GM19397 (cell line): ENCODE data around the gene TRMT10B.
"Not testable (repeated sequence)": the region's sequence is repeated elsewhere in the genome, so short reads cannot be mapped to it uniquely, and the experiment has no call there.

ENCODE experiments used
- ATAC-seq: cut with Tn5 transposase; IDR thresholded peaks from one replicate; pipeline ENCODE4 v1.9.1; 2021; ENCODE audit warnings: mild to moderate bottlenecking, moderate library complexity; ENCODE audit not compliant: unreplicated experiment

TRMT10B gene

GRCh38 chr9:37798677-37799076 lies 45.1 kb downstream of the TRMT10B start:
- ATAC-seq, result no peak

DNA sequence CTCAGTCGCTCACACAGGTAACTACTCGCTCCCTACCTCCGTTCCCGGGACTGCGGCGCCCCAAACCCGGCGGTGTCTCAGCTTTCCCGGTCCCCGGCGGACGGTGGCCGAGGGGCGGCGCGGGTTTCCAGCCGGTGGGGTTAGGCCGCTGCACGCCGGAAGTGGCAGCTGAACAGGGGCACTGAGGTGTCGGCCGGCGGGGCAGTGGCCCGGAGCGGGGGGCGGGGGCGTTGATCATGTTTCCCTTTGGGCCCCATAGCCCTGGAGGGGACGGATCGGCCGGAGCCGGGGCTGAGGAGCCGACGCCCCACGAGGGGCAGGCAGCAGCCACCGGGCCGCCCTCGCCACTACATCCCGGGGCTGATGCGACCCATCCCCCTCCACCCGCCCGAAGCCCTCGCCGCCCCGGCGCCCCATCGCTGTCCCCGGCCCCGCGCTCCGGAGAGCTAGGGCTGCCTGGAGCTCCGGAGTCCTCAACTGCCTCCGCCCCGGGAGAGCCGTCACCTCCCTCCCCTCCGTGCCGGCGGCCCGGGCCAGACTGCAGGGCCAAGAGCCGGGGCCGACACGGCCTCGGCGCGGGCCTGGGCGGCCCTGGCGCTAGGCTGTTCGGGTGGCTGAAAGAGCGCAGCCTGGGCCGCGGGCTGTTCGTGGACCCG lies 47.2 kb downstream of the TRMT10B start, which contains the start of gene DCAF10:
TSS of gene DCAF10 (plus strand) at position 167 of the 656 bp plus-strand sequence. CDS start at position 237, 70 bp downstream.
- peak; percentile 73 for ATAC-seq

- ATAC-seq, result peak; percentile 43
These were observed 47.8 kb downstream of the TRMT10B start for GRCh38 chr9:37801287-37801850.

DNA sequence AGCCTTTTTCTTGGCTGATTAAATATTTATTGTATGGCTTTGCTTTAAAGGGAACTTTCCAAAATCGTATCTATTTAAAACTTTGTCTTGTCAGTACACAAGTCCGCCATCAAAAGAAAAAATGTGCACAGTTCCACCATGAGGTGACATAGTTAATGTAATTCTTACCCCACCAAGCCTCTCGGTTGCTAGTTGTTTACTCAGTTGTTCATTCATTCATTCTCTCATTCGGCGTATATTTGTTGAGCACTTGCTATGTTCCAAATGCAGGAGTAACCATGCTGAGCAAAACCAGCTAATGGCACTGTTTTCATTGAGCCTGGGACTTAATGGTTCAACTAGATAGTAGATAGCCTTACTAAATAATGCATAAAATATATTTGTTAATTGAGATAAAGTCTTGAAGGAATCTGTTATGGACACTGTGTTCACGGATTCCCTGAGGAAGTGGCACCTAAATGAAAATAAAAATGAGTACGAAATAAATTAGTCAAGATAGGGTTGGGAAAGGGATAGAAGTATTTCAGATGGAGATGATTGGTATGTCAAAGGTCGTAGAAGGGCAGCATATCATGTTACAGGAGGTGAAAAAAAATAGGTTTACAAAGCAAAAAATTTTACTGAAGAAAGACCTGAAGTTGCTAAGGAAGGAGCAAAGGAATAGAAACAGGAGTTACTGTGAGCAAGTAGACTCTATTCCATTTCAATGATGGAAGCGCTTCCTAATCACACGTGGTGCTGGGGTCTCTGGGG lies 48.5 kb downstream of the TRMT10B start:
- ATAC-seq, result no peak

DNA sequence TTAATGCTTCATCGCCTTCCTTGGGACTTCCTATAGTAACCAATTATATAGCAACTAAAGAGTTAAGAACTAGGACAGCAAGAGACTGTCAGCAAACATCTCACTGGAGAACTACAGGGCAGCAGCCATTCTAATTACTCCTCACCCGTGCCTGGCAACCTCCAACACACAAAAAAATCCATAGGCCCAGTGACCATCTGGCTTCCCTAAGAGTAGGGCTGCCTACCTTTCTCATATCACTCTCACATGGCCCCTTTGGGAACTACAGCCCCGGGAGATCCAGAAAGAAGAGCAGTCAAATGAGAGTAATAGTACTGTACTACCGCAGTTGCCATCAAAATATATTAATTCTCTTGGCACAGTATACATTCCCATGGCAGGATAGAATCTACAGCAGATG lies 52.7 kb downstream of the TRMT10B start:
- ATAC-seq, result no peak

DNA sequence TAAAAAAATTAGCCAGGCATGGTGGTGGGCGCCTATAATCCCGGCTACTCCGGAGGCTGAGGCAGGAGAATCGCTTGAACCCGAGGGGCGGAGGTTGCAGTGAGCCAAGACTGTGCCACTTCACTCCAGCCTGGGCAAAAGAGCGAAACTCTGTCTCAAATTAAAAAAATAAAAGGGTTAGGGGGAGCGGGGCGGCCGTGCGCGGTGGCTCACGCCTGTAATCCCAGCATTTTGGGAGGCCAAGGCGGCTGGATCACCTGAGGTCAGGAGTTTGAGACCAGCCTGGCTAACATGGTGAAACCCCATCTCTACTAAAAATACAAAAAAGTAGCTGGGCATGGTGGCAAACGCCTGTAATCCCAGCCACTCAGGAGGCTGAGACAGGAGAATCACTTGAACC lies 56.1 kb downstream of the TRMT10B start:
- not testable (repeated sequence) for ATAC-seq

DNA sequence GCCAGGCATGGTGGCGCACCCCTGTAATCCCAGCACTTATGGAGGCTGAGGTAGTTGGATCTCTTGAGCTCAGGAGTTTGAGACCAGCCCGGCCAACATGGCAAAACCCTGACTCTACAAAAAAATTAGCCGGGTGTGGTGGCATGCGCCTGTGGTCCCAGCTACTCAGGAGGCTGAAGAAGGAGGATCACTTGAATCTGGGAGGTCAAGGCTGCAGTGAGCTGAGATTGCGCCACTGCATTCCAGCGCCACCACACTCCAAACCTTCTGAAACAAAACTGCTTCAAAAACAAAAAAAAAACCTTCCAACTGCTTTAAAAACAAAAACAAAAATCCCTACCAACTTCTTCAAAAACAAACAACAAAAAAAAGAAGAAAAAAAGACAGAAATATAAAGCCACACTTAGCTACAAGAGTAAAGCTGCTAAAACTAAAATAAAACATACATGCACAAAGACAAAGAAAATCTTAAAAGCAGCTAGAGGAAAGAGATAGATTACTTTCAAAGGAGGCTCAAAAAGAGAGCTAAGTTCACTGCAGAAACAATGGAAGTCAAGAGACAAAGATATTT lies 58.4 kb downstream of the TRMT10B start:
- ATAC-seq, result no peak

DNA sequence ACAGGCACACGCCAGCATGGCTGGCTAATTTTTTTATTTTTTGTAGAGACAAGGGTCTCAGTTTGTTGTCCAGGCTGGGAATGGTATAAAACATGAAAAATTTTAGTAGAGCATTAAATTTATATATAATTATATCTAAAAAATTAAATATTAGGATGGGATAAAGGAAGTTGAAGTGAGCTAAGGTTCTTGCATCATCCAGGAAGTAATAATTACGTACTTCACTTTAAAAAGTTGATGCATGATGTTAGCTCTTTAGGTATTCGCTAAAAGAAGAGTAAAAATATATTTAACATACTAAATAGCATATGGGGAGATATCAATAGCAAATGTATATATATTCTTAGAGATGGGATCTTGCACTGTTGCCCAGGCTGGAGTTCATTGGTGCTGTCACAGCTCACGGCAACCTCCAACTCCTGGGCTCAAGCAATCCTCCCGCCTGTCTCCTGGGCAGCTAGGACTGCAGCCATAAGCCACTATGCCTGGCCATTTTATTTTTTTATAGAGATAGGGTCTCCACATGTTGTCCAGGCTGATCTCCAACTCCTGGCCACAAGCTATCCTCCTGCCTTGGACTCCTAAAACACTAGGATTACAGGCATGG lies 59.3 kb downstream of the TRMT10B start:
- no peak for ATAC-seq

DNA sequence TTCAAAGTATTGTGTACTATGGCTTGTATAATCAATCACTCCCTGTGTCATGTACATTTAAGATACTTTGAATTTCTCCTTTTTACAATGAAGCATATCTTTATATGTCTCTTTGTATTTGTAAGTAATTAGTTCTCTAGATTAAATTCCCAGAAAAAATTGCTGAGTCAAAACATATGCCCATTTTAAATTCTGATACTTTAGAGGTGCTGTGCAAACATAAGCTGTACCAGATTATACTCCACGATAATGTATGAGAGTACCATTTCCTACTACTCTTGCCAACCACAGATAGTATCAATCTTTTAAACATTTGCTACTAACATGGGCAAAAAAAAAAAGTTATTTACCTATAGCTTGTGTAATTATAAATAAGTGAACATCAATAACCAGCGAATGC lies 65.2 kb downstream of the TRMT10B start:
- no peak for ATAC-seq

GRCh38 chr9:37820142-37820541 lies 66.5 kb downstream of the TRMT10B start:
- no peak for ATAC-seq

DNA sequence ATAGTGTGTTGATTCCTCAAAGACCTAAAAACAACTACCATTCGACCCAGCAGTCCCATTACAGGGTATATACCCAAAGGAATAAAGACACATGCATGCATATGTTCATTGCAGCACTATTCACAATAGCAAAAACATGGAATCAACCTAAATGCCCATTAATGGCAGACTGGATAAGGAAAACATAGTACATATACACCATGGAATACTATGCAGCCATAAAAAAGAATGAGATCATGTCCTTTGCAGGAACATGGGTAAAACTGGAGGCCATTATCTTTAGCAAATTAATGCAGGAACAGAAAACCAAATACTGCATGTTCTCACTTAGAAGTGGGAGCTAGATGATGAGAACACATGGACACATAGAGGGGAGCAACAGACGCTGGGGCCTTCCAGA lies 71.6 kb downstream of the TRMT10B start:
- not testable (repeated sequence) for ATAC-seq

- ATAC-seq, result no peak
These were observed 74.0 kb downstream of the TRMT10B start for GRCh38 chr9:37827483-37828165.
